CD14-positive monocyte (primary cell): ENCODE results near the gene C2orf76. TPM values are rescaled to one million over a fixed set of nuclear protein-coding genes. Genes with fewer than 3 reads are reported as not detected.

Experiments used
- DNase-seq, 3 donors: peaks; one replicate each; pipeline ENCODE4 v3.0.0-alpha.2; 2011 to 2022
- H2AFZ ChIP-seq: 2 replicates; pipeline ENCODE4 v1.6.0; 2012; ENCODE audit warnings: mild to moderate bottlenecking, low read depth, low read length, inconsistent platforms; ENCODE audit not compliant: insufficient read depth, poor library complexity, severe bottlenecking
- H3K27ac ChIP-seq, 2 donors: 1 replicate in 1 of 2; 2 replicates in 1 of 2; pipeline ENCODE4 v1.5.1; 2012 to 2013; ENCODE audit warnings: low read length in 2 of 2, control low read depth in 1 of 2, inconsistent platforms in 1 of 2, low read depth in 1 of 2, mild to moderate bottlenecking in 1 of 2
- H3K27me3 ChIP-seq, 2 donors: one replicate each; pipeline versions ENCODE4 v1.6.0 to v1.6.1; 2011 to 2013; ENCODE audit warnings: low read length in 2 of 2; ENCODE audit not compliant: control insufficient read depth in 2 of 2, insufficient read depth in 2 of 2
- H3K36me3 ChIP-seq, 2 donors: replicated peaks in 1 of 2; 1 replicate in 1 of 2; 2 replicates in 1 of 2; pipeline versions ENCODE4 v1.5.1 to v1.6.1; 2012 to 2013; ENCODE audit warnings: low read length in 2 of 2, control low read depth in 1 of 2, inconsistent platforms in 1 of 2, mild to moderate bottlenecking in 1 of 2; ENCODE audit not compliant: insufficient read depth in 2 of 2, control insufficient read depth in 1 of 2
- H3K4me1 ChIP-seq, 2 donors: 1 replicate in 1 of 2; 2 replicates in 1 of 2; pipeline versions ENCODE4 v1.5.1 to v1.6.1; 2012 to 2013; ENCODE audit warnings: low read length in 2 of 2, control low read depth in 1 of 2, inconsistent platforms in 1 of 2, mild to moderate bottlenecking in 1 of 2, moderate library complexity in 1 of 2; ENCODE audit not compliant: insufficient read depth in 2 of 2, control insufficient read depth in 1 of 2
- H3K4me2 ChIP-seq: replicated peaks from 2 replicates; pipeline ENCODE3; 2012; ENCODE audit warnings: low read length, moderate library complexity, mild to moderate bottlenecking; ENCODE audit not compliant: poor library complexity, severe bottlenecking; ENCODE audit errors: extremely low read depth
- H3K4me3 ChIP-seq, 3 experiments: fragments of 200-600 bp in 1 of 3; sonication (generic) in 1 of 3; replicated peaks in 1 of 3; 1 replicate in 2 of 3; 2 replicates in 1 of 3; pipeline ENCODE4 v1.5.1; 2011 to 2013; ENCODE audit warnings: low read length in 3 of 3, mild to moderate bottlenecking in 3 of 3, control low read depth in 2 of 3, low read depth in 2 of 3, inconsistent platforms in 1 of 3, moderate library complexity in 1 of 3
- H3K79me2 ChIP-seq: 2 replicates; pipeline ENCODE4 v1.6.0; 2012; ENCODE audit warnings: mild to moderate bottlenecking, control low read depth, inconsistent platforms, low read length, moderate library complexity; ENCODE audit not compliant: insufficient read depth
- H3K9ac ChIP-seq: 2 replicates; pipeline ENCODE4 v1.6.0; 2017; ENCODE audit warnings: low read length, mild to moderate bottlenecking; ENCODE audit not compliant: insufficient read depth, poor library complexity, severe bottlenecking
- H3K9me3 ChIP-seq, 2 donors: replicated peaks in 1 of 2; 1 replicate in 1 of 2; 2 replicates in 1 of 2; pipeline versions ENCODE4 v1.5.1 to v1.6.1; 2012 to 2013; ENCODE audit warnings: low read length in 2 of 2, control low read depth in 1 of 2; ENCODE audit not compliant: control insufficient read depth in 1 of 2, insufficient read depth in 1 of 2
- H4K20me1 ChIP-seq: 2 replicates; pipeline ENCODE4 v1.6.0; 2012; ENCODE audit warnings: mild to moderate bottlenecking, low read length, control low read depth, moderate library complexity; ENCODE audit not compliant: insufficient read depth
- H3K27ac Mint-ChIP-seq, 7 donors: one replicate each; pipeline ENCODE4 v1.8.0; 2020; ENCODE audit warnings: mild to moderate bottlenecking in 7 of 7, mixed read lengths in 7 of 7, moderate library complexity in 6 of 7, inconsistent platforms in 2 of 7
- H3K27me3 Mint-ChIP-seq, 3 donors: one replicate each; pipeline ENCODE4 v1.8.0; 2021 to 2022; ENCODE audit warnings: low read depth in 3 of 3, mild to moderate bottlenecking in 3 of 3, mixed read lengths in 3 of 3, moderate library complexity in 3 of 3, inconsistent platforms in 1 of 3
- H3K36me3 Mint-ChIP-seq, 2 donors: one replicate each; pipeline ENCODE4 v1.8.0; 2020; ENCODE audit warnings: mixed read lengths in 2 of 2, inconsistent platforms in 1 of 2, mild to moderate bottlenecking in 1 of 2
- H3K4me1 Mint-ChIP-seq: one replicate; pipeline ENCODE4 v1.8.0; 2020; ENCODE audit warnings: mild to moderate bottlenecking, mixed read lengths
- H3K4me3 Mint-ChIP-seq, 2 donors: one replicate each; pipeline ENCODE4 v1.8.0; 2020; ENCODE audit warnings: mild to moderate bottlenecking in 2 of 2, mixed read lengths in 2 of 2, moderate library complexity in 1 of 2
- H3K9me3 Mint-ChIP-seq, 7 donors: one replicate each; pipeline ENCODE4 v1.8.0; 2020 to 2022; ENCODE audit warnings: mixed read lengths in 7 of 7, mild to moderate bottlenecking in 6 of 7, moderate library complexity in 6 of 7, inconsistent platforms in 2 of 7
- CTCF ChIP-seq: fragments of 200-600 bp; IDR thresholded peaks from one replicate; pipeline ENCODE4 v1.8.0; 2022; ENCODE audit warnings: antibody characterized with exemption, mild to moderate bottlenecking
- WGBS: methylation state at CpG from one replicate; pipeline ENCODE4 v1.1.5; 2013; ENCODE audit warnings: missing lambda C conversion rate; ENCODE audit not compliant: insufficient coverage; 5-methylcytosine and 5-hydroxymethylcytosine counted together
- intact Hi-C, 2 donors: fragments of 100-400 bp; cut with micrococcal nuclease; formaldehyde crosslinking; loops; one replicate each; pipeline versions ENCODE4 v1.15.0 to v1.15.1; 2023
- polyA plus RNA-seq, 3 donors: library from polyadenylated mRNA; depleted of rRNA in 1 of 3; unstranded in 2 of 3; stranded (reverse) in 1 of 3; fragments of 300-500 nt in 2 of 3; fragments of >200 nt in 1 of 3; fragmentation: Illumina TruSeq in 2 of 3; gene quantifications; 1 replicate in 2 of 3; 2 replicates in 1 of 3; pipeline ENCODE4 v1.2.3, GENCODE V29; 2012 to 2021

The C2orf76 gene
- polyA plus RNA-seq, 3 donors, result 9.7 to 32.5 (median 31.0) TPM

GRCh38 chr2:119352357-119352756 is 14.3 kb downstream of the C2orf76 start:
- H3K4me2 ChIP-seq, result no peak overlapping the region
- no peak for DNase-seq
- H3K36me3 ChIP-seq, result no peaks in the 10 kb centered on the region
- Mint-ChIP-seq H3K36me3 (peaks cover 0 to 4% of the 10 kb centered on the region in 2 donors), H3K4me3 (no peak overlapping the region), H3K4me1 (peaks cover 18% of the 10 kb centered on the region), H3K9me3 (peaks cover 0 to 2% (median 0%) of the 10 kb centered on the region in 7 donors), H3K27ac (no peak overlapping the region), H3K27me3 (peaks cover 0 to 3% (median 0%) of the 10 kb centered on the region in 3 donors)
- intact Hi-C loops, result no loop called here
- no peak for TF ChIP-seq CTCF
- no peak overlapping the region for H3K4me3 ChIP-seq
- no peak overlapping the region for H2AFZ ChIP-seq
- peaks cover 7% of the 10 kb centered on the region for H3K79me2 ChIP-seq
- H3K27ac ChIP-seq, result no peak overlapping the region
- H4K20me1 ChIP-seq, result no peaks in the 10 kb centered on the region
- no peaks in the 10 kb centered on the region for H3K27me3 ChIP-seq
- no peaks in the 10 kb centered on the region for H3K9me3 ChIP-seq
- H3K4me1 ChIP-seq, result peaks cover 6 to 15% of the 10 kb centered on the region in 2 donors
- no peak overlapping the region for H3K9ac ChIP-seq

GRCh38 chr2:119350311-119350998 is 16.2 kb downstream of the C2orf76 start:
- Histone ChIP-seq H3K36me3 (no peaks in the 10 kb centered on the region), H3K4me3 (no peak overlapping the region), H3K27me3 (no peaks in the 10 kb centered on the region), H3K79me2 (peaks cover 7% of the 10 kb centered on the region), H3K9ac (no peak overlapping the region), H3K4me1 (peaks cover 3% of the 10 kb centered on the region in 2 donors), H4K20me1 (no peaks in the 10 kb centered on the region), H3K27ac (no peak overlapping the region), H3K4me2 (no peak overlapping the region), H2AFZ (no peak overlapping the region), H3K9me3 (no peaks in the 10 kb centered on the region)
- H3K27me3 Mint-ChIP-seq, result no peaks in the 10 kb centered on the region
- peaks cover 0 to 4% of the 10 kb centered on the region in 2 donors for H3K36me3 Mint-ChIP-seq
- TF ChIP-seq CTCF, result no peak
- peaks cover 9% of the 10 kb centered on the region for H3K4me1 Mint-ChIP-seq
- H3K9me3 Mint-ChIP-seq, result peaks cover 0 to 2% (median 0%) of the 10 kb centered on the region in 7 donors
- no peak for DNase-seq
- intact Hi-C loops, result no loop called here
- H3K27ac Mint-ChIP-seq, result no peak overlapping the region
- H3K4me3 Mint-ChIP-seq, result no peak overlapping the region
- 67% methylated on average over 1 of the region's 4 CpGs for WGBS
